Upper lobe of left lung (tissue), 6 donors: ENCODE data around the gene TGFB2. TPM values are rescaled to one million over a fixed set of nuclear protein-coding genes. Genes with fewer than 3 reads are reported as not detected.

Experiments used
- ATAC-seq, 2 donors: fragments of 200-7000 bp; cut with Tn5 transposase; one replicate each; pipeline ENCODE4 v1.9.1; 2022; ENCODE audit warnings: mild to moderate bottlenecking in 2 of 2, moderate library complexity in 2 of 2; ENCODE audit not compliant: low FRiP score in 2 of 2
- DNase-seq, 2 donors: peaks; one replicate each; pipeline ENCODE4 v3.0.0-alpha.2; 2019 to 2020
- H3K27ac ChIP-seq, 4 donors: fragments of 200-600 bp; sonication (generic); one replicate each; pipeline ENCODE4 v1.5.1; 2016 to 2019
- H3K27me3 ChIP-seq, 4 donors: fragments of 200-600 bp; sonication (generic); one replicate each; pipeline ENCODE4 v1.5.1; 2017 to 2019
- H3K36me3 ChIP-seq, 4 donors: fragments of 200-600 bp; sonication (generic); one replicate each; pipeline ENCODE4 v1.5.1; 2016 to 2019
- H3K4me1 ChIP-seq, 4 donors: fragments of 200-600 bp; sonication (generic); one replicate each; pipeline ENCODE4 v1.5.1; 2018 to 2019
- H3K4me3 ChIP-seq, 4 donors: fragments of 200-600 bp; sonication (generic); one replicate each; pipeline ENCODE4 v1.5.1; 2017 to 2019; ENCODE audit warnings: mild to moderate bottlenecking in 2 of 4, moderate library complexity in 1 of 4
- H3K9me3 ChIP-seq, 4 donors: fragments of 200-600 bp; sonication (generic); one replicate each; pipeline ENCODE4 v1.5.1; 2018 to 2019
- EP300 ChIP-seq, 4 donors: sonication (generic); formaldehyde crosslinking; IDR thresholded peaks; one replicate each; pipeline ENCODE4 v1.5.1; 2017; ENCODE audit warnings: antibody characterized with exemption in 4 of 4, control low read depth in 2 of 4
- POLR2A ChIP-seq, 4 donors: fragments of 450-650 bp; IDR thresholded peaks; one replicate each; pipeline ENCODE4 v1.5.1; 2016 to 2017; ENCODE audit warnings: antibody characterized with exemption in 4 of 4, mild to moderate bottlenecking in 2 of 4
- POLR2AphosphoS5 ChIP-seq, 2 donors: sonication (generic); formaldehyde crosslinking; IDR thresholded peaks; one replicate each; pipeline ENCODE4 v1.5.1; 2017; ENCODE audit warnings: antibody characterized with exemption in 2 of 2
- WGBS, 2 donors: methylation state at CpG; one replicate each; pipeline ENCODE4 v1.1.5; 2017 to 2018; 5-methylcytosine and 5-hydroxymethylcytosine counted together
- total RNA-seq, 6 donors: library from RNA; depleted of rRNA in 4 of 6; stranded (reverse); fragments of >200 nt in 4 of 6; gene quantifications; one replicate each; pipeline versions ENCODE4 v1.1.0 to v1.2.1, GENCODE V29; 2016 to 2021
- TF ChIP-seq, protein P1 (sequence below), 6 experiments: fragments of 450-650 bp in 4 of 6; fragments of 200-600 bp in 2 of 6; sonication (generic) in 2 of 6; IDR thresholded peaks; one replicate each; pipeline ENCODE4 v1.5.1; 2016 to 2019; ENCODE audit warnings: antibody characterized with exemption in 6 of 6
- donor health status: DM: no; HTN: no; CAD: no; lungs with moderate emphysema.
- donor health status: DM: no; HTN: yes; CAD: no; lungs with severe emphysema.

The TGFB2 gene
- total RNA-seq, 6 donors from 2014 or later, result 4.2 to 13.7 (median 9.9) TPM

DNA sequence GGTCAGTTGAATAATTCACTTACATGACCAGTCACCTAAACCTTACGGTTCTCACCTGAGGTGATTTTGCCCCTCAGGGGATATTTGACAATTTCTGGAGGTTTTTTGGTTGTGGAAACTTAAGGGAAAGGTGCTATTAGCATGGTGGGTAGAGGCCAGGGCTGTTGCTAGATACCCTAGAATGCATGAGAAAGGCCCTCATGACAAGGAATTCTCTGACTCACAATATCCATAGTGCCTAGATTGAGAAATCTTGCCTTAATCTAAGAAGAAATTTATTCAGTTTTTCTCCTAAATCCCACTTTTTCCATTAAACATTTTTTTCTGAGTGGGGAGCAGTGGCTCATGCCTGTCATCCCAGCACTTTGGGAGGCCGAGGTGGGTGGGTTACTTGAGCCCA is 119.7 kb downstream of the TGFB2 start:
- Histone ChIP-seq H3K36me3 (no peaks in the 10 kb centered on the region), H3K9me3 (no peaks in the 10 kb centered on the region), H3K4me1 (peaks cover 13 to 27% (median 19%) of the 10 kb centered on the region in 4 donors), H3K27me3 (no peaks in the 10 kb centered on the region), H3K4me3 (no peak overlapping the region), H3K27ac (no peak overlapping the region)
- WGBS, 2 donors, result 85 to 88% methylated on average over 2 of the region's 2 CpGs
- ATAC-seq (no peak), DNase-seq (no peak)
- no peak for TF ChIP-seq EP300 (IDR thresholded peaks at IDR 0.05)
- no peak for TF ChIP-seq POLR2A (IDR thresholded peaks at IDR 0.05)
- no peak for TF ChIP-seq POLR2AphosphoS5 (IDR thresholded peaks at IDR 0.05)
- TF ChIP-seq, protein P1, sequence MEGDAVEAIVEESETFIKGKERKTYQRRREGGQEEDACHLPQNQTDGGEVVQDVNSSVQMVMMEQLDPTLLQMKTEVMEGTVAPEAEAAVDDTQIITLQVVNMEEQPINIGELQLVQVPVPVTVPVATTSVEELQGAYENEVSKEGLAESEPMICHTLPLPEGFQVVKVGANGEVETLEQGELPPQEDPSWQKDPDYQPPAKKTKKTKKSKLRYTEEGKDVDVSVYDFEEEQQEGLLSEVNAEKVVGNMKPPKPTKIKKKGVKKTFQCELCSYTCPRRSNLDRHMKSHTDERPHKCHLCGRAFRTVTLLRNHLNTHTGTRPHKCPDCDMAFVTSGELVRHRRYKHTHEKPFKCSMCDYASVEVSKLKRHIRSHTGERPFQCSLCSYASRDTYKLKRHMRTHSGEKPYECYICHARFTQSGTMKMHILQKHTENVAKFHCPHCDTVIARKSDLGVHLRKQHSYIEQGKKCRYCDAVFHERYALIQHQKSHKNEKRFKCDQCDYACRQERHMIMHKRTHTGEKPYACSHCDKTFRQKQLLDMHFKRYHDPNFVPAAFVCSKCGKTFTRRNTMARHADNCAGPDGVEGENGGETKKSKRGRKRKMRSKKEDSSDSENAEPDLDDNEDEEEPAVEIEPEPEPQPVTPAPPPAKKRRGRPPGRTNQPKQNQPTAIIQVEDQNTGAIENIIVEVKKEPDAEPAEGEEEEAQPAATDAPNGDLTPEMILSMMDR (IDR thresholded peaks at IDR 0.05), result no peak

DNA sequence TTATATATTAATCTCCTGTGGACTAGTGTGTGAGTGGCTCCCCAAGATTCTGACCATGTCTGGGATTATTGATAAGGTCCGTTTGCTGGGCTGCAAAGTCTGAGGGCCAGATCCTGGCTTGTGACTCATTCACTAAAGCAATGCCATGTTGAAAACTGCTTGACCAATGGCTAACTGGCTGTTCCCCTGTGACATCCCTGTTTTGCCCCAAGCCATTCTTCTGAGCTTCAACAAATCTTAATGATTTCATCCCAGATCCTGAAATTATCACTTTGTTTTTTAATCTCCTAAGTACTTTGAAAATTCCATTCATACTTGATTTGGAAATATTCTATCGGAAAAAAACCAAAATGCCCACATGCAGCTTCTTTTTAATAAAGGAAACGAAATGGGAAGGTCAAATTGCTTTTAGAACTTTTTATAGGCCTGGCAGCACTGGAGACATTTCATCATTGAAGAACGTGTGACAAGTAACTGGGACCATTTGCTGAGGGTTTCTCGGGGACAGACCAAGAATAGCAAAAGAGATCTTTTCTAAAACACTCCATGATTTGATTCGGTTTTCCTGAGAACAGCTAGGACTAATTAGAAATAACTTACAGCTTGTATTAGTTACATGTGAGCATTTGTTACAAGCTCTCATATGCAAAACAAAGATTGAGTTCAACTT is 121.3 kb downstream of the TGFB2 start:
- no peak overlapping the region for H3K4me3 ChIP-seq
- no peaks in the 10 kb centered on the region for H3K27me3 ChIP-seq
- TF ChIP-seq POLR2AphosphoS5 (IDR thresholded peaks at IDR 0.05) (no peak), EP300 (IDR thresholded peaks at IDR 0.05) (no peak), POLR2A (IDR thresholded peaks at IDR 0.05) (no peak)
- TF ChIP-seq, protein P1 (IDR thresholded peaks at IDR 0.05), result no peak
- H3K36me3 ChIP-seq, result no peaks in the 10 kb centered on the region
- H3K9me3 ChIP-seq, result no peaks in the 10 kb centered on the region
- peaks cover 5 to 18% (median 12%) of the 10 kb centered on the region in 4 donors for H3K4me1 ChIP-seq
- 69 to 75% methylated on average over 6 of the region's 6 CpGs for WGBS, 2 donors
- peak overlapping the region in 1 of 4 donors; percentile 42 for H3K27ac ChIP-seq
- DNase-seq (no peak), ATAC-seq (no peak)

DNA sequence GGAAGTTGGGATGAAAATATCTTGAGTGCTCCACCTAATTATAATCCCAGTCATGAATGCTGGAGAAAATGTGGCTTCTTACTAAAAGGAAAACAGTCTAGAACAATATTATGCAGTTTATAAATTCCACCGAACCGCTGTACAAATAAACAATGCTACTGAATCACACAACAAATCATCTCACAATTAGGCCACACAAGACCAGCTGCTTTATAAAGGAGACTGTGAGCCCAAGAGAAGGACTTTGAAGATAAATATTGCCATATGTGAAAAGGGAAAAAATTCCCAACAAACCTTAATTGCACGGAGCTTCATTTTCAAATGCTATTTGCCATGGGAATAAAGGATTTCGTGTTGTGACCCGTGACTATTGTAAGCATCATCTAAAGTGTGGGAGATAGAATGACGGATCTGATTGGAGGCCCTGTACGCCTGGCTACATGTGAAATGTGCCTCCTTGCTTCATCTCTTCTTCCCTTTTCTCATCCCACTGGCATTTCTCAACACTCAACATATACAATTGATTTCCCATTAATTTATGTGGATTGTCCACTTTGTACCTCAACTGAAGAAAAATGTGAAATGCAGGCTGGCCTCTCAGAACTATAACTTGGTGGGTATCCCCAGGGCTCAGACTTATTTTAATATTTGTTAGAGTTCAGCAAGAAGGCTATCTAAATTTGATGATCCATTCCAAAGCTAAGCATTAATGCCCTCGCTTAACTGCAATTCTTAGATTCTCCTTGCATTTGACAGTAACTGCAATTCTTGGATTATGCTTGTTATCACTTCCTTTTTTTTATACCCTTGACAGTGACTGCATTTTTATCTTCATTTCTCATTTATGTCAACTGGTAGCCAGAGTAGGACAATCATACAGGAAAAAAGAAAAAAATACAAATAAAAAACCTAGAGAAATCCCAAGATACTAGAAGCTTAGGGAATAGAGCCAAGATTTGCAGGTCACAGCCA is 122.3 kb downstream of the TGFB2 start:
- DNase-seq (no peak), ATAC-seq (no peak)
- Histone ChIP-seq H3K4me1 (peaks cover 5 to 15% (median 10%) of the 10 kb centered on the region in 4 donors), H3K4me3 (no peak overlapping the region), H3K27me3 (no peaks in the 10 kb centered on the region), H3K9me3 (no peaks in the 10 kb centered on the region), H3K27ac (peak overlapping the region in 2 of 4 donors; percentile 33 to 42), H3K36me3 (no peaks in the 10 kb centered on the region)
- no peak for TF ChIP-seq EP300 (IDR thresholded peaks at IDR 0.05)
- no peak for TF ChIP-seq POLR2AphosphoS5 (IDR thresholded peaks at IDR 0.05)
- TF ChIP-seq, protein P1 (IDR thresholded peaks at IDR 0.05), result no peak
- TF ChIP-seq POLR2A (IDR thresholded peaks at IDR 0.05), result no peak
- 72 to 79% methylated on average over 8 of the region's 8 CpGs for WGBS, 2 donors

DNA sequence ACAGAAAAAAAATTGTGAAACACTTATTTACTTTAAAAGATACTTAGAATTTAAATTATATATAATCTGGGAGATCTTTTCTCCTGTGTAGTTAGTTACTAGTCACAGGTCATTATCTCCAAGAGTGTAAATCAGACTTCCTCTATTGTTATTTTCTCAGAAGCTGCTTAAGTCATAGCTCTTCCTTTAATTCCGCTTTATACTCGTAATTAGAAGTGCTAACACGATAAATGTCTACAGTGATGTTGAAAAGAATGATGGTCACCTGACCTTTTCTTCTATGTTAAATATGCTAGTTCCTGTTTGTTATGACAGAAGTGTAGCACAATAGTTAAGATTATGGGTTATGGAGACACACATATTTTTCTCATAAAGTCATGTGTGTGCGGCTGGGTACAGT is 123.6 kb downstream of the TGFB2 start:
- no peak for TF ChIP-seq EP300 (IDR thresholded peaks at IDR 0.05)
- TF ChIP-seq, protein P1 (IDR thresholded peaks at IDR 0.05), result no peak
- TF ChIP-seq POLR2A (IDR thresholded peaks at IDR 0.05), result no peak
- Histone ChIP-seq H3K27ac (no peak overlapping the region), H3K4me3 (no peak overlapping the region), H3K27me3 (no peaks in the 10 kb centered on the region), H3K9me3 (no peaks in the 10 kb centered on the region), H3K4me1 (peaks cover 3 to 12% (median 8%) of the 10 kb centered on the region in 4 donors), H3K36me3 (no peaks in the 10 kb centered on the region)
- DNase-seq (no peak), ATAC-seq (peak in 1 of 2 donors; percentile 65)
- WGBS, 2 donors, result 66 to 72% methylated on average over 4 of the region's 4 CpGs
